Central memory CD8-positive, alpha-beta T cell (primary cell): ENCODE data around the gene DAND5.

Source experiments
- ATAC-seq: fragments of 150-1000 bp; cut with Tn5 transposase; replicated peaks from 2 replicates; pipeline ENCODE4 v1.10.0; 2022; ENCODE audit warnings: mild to moderate bottlenecking, moderate FRiP score, moderate number of reproducible peaks; ENCODE audit not compliant: poor library complexity, severe bottlenecking; ENCODE audit errors: extremely low read depth
- DNase-seq, 2 donors: peaks; one replicate each; pipeline ENCODE4 v3.0.0; 2021; ENCODE audit warnings: low spot score in 2 of 2
- H3K27ac Mint-ChIP-seq: one replicate; pipeline ENCODE4 v1.8.0; 2022; ENCODE audit warnings: low read depth, mild to moderate bottlenecking, moderate library complexity, mixed read lengths
- H3K27me3 Mint-ChIP-seq: one replicate; pipeline ENCODE4 v1.8.0; 2022; ENCODE audit warnings: mixed read lengths
- H3K36me3 Mint-ChIP-seq: one replicate; pipeline ENCODE4 v1.8.0; 2022; ENCODE audit warnings: mild to moderate bottlenecking, moderate library complexity, mixed read lengths; ENCODE audit not compliant: insufficient read depth
- H3K4me1 Mint-ChIP-seq: one replicate; pipeline ENCODE4 v1.8.0; 2022; ENCODE audit warnings: mixed read lengths
- H3K4me3 Mint-ChIP-seq: one replicate; pipeline ENCODE4 v1.8.0; 2022; ENCODE audit warnings: mild to moderate bottlenecking, moderate library complexity, mixed read lengths
- H3K9me3 Mint-ChIP-seq: one replicate; pipeline ENCODE4 v1.8.0; 2022; ENCODE audit warnings: mixed read lengths

DAND5 gene

GRCh38 chr19:12937927-12938778, 31.2 kb upstream of the DAND5 start, which contains the start of gene CALR:
CALR (plus strand) TSS chr19:12938609; CDS start chr19:12938680, 71 bp downstream.
- Mint-ChIP-seq H3K27ac (peak within 1 kb of the TSS; percentile 97), H3K4me1 (peaks cover 48% of the 10 kb centered on the region), H3K4me3 (peak within 1 kb of the TSS; percentile 98), H3K27me3 (no peaks in the 10 kb centered on the region), H3K9me3 (no peaks in the 10 kb centered on the region), H3K36me3 (peaks cover 57% of the 10 kb centered on the region)
- peak; percentile 94 for ATAC-seq
- peak; percentile 96 to 99 for DNase-seq

GRCh38 chr19:12938779-12939601, 30.4 kb upstream of the DAND5 start:
- DNase-seq (peak in 1 of 2 donors; percentile 40), ATAC-seq (peak; percentile 34)
- Mint-ChIP-seq H3K27ac (peak overlapping the region; percentile 97), H3K9me3 (no peaks in the 10 kb centered on the region), H3K36me3 (peaks cover 63% of the 10 kb centered on the region), H3K4me3 (peak overlapping the region; percentile 98), H3K27me3 (no peaks in the 10 kb centered on the region), H3K4me1 (peaks cover 49% of the 10 kb centered on the region)

GRCh38 chr19:12939975-12940423, 29.4 kb upstream of the DAND5 start:
- Mint-ChIP-seq H3K9me3 (no peaks in the 10 kb centered on the region), H3K27ac (peak overlapping the region; percentile 97), H3K36me3 (peaks cover 73% of the 10 kb centered on the region), H3K4me1 (peaks cover 57% of the 10 kb centered on the region), H3K4me3 (peak overlapping the region; percentile 98), H3K27me3 (no peaks in the 10 kb centered on the region)
- ATAC-seq (no peak), DNase-seq (no peak)

DNA sequence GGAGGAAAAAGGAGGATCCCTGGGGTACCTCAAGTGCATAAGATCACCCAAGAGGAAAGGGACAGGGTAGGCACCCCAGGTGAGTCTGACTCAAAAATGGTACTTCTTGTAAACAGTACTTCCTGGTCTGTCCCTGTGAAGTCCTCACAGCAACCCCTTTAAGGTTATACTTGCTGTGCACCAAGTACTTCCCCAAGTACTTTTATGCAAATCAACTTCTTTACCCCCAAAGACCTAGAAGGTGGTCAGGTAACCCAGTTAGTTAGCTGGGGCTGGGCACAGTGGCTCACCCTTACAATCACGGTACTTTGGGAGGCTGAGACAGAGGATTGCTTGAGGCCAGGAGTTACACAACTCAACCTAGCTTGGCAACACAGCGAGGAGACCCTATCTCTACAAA, 28.5 kb upstream of the DAND5 start:
- Mint-ChIP-seq H3K36me3 (peaks cover 82% of the 10 kb centered on the region), H3K27me3 (no peaks in the 10 kb centered on the region), H3K4me3 (peak overlapping the region; percentile 98), H3K27ac (no peak overlapping the region), H3K4me1 (peaks cover 66% of the 10 kb centered on the region), H3K9me3 (no peaks in the 10 kb centered on the region)
- DNase-seq (no peak), ATAC-seq (no peak)

DNA sequence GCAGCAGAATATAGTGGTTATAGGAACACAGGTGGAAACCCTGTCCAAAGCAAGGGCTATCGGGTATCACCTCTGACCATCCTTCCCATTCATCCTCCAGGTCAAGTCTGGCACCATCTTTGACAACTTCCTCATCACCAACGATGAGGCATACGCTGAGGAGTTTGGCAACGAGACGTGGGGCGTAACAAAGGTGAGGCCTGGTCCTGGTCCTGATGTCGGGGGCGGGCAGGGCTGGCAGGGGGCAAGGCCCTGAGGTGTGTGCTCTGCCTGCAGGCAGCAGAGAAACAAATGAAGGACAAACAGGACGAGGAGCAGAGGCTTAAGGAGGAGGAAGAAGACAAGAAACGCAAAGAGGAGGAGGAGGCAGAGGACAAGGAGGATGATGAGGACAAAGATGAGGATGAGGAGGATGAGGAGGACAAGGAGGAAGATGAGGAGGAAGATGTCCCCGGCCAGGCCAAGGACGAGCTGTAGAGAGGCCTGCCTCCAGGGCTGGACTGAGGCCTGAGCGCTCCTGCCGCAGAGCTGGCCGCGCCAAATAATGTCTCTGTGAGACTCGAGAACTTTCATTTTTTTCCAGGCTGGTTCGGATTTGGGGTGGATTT, 25.8 kb upstream of the DAND5 start:
- H3K27me3 Mint-ChIP-seq: no peaks in the 10 kb centered on the region
- H3K36me3 Mint-ChIP-seq: peaks cover 88% of the 10 kb centered on the region
- no peaks in the 10 kb centered on the region for H3K9me3 Mint-ChIP-seq
- peaks cover 51% of the 10 kb centered on the region for H3K4me1 Mint-ChIP-seq
- no peak for ATAC-seq
- no peak overlapping the region for H3K4me3 Mint-ChIP-seq
- peak overlapping the region; percentile 98 for H3K27ac Mint-ChIP-seq
- DNase-seq: no peak

DNA sequence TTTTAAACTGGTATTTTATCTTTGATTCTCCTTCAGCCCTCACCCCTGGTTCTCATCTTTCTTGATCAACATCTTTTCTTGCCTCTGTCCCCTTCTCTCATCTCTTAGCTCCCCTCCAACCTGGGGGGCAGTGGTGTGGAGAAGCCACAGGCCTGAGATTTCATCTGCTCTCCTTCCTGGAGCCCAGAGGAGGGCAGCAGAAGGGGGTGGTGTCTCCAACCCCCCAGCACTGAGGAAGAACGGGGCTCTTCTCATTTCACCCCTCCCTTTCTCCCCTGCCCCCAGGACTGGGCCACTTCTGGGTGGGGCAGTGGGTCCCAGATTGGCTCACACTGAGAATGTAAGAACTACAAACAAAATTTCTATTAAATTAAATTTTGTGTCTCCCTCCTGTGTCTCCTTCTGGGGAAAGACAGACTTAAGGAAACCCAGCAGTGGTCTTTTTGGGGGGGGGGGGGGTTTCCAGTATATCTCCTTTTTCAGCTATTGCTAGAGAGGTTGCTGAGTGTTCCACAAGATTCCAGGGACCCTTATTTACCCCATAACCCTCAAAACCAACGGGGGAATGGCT, 25.2 kb upstream of the DAND5 start:
- no peak for DNase-seq
- no peaks in the 10 kb centered on the region for H3K27me3 Mint-ChIP-seq
- H3K36me3 Mint-ChIP-seq: peaks cover 81% of the 10 kb centered on the region
- H3K4me3 Mint-ChIP-seq: no peak overlapping the region
- H3K4me1 Mint-ChIP-seq: peaks cover 44% of the 10 kb centered on the region
- ATAC-seq: no peak
- no peaks in the 10 kb centered on the region for H3K9me3 Mint-ChIP-seq
- peak overlapping the region; percentile 98 for H3K27ac Mint-ChIP-seq

DNA sequence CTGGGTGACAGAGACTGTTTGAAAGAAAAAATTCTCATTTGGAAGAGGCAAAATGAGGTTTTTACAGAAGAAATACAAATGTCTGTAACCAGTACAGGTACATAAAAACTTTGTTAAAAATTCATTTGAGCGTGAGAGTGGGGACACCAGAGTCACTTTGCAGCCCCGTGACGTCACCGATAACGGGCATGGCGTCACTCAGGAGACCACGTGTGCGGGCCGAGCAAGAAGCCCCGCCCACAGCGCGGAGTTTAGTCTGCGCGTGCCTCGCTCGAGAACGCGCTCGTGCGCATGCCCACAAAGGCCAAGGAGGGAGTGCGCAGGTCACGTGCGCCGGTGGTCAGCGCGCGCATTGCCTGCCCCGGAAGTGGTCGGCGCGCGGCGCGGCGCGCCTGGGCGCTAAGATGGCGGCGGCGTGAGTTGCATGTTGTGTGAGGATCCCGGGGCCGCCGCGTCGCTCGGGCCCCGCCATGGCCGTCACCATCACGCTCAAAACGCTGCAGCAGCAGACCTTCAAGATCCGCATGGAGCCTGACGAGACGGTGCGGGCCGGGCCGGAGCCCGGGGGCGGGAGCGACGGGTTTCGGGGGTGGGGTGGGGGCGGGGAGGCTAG, 23.8 kb upstream of the DAND5 start, which contains the start of gene RAD23A:
TSS of gene RAD23A (plus strand) at position 384 of the 613 bp plus-strand sequence. CDS start at position 471, 87 bp downstream.
- H3K4me3 Mint-ChIP-seq: peak within 1 kb of the TSS; percentile 97
- peak; percentile 80 for ATAC-seq
- peaks cover 37% of the 10 kb centered on the region for H3K4me1 Mint-ChIP-seq
- H3K27ac Mint-ChIP-seq: peak within 1 kb of the TSS; percentile 98
- no peaks in the 10 kb centered on the region for H3K9me3 Mint-ChIP-seq
- peaks cover 72% of the 10 kb centered on the region for H3K36me3 Mint-ChIP-seq
- DNase-seq: peak; percentile 98 to 99
- H3K27me3 Mint-ChIP-seq: no peaks in the 10 kb centered on the region

- H3K27me3 Mint-ChIP-seq: no peaks in the 10 kb centered on the region
- H3K4me1 Mint-ChIP-seq: peaks cover 33% of the 10 kb centered on the region
- peak overlapping the region; percentile 98 for H3K27ac Mint-ChIP-seq
- DNase-seq (no peak), ATAC-seq (peak; percentile 52)
- H3K36me3 Mint-ChIP-seq: peaks cover 70% of the 10 kb centered on the region
- H3K9me3 Mint-ChIP-seq: no peaks in the 10 kb centered on the region
- H3K4me3 Mint-ChIP-seq: peak overlapping the region; percentile 97
These were observed 23.2 kb upstream of the DAND5 start for GRCh38 chr19:12946092-12946721.

DNA sequence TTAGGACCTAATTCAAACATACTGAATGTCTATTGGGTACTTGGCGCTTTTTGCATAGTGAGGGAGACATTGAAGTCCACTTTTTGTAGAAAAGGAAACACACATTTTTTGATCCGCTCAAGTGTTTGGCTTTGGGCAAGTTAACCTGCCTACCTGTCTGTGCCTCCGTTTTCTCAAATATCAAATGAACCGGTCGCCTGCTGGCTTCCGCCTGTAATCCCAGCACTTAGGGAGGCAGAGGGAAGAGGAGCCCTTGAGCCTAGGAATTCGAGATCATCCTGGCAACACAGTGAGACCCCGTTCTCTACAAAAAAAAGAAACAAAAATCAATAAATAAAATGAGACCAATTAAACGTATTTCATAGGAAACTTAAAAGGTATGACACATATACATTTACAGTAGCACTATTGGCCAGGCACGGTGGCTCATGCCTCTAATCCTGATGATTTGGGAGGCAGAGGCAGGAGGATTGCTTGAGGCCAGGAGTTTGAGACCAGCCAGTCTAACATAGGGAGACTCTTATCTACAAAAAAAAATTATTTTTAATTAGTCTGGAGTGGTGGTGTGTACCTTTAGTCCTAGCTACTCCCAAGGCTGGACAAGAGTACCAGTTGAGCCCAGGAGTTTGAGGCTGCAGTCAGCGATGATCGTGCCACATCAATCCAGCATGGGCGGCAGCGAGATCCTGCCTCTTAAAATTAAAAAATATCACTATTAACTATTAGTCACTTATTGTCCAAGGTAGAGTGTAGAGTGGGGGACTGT, 22.5 kb upstream of the DAND5 start:
- Mint-ChIP-seq H3K4me1 (peaks cover 33% of the 10 kb centered on the region), H3K36me3 (peaks cover 70% of the 10 kb centered on the region), H3K27me3 (no peaks in the 10 kb centered on the region), H3K4me3 (peak overlapping the region; percentile 97), H3K27ac (peak overlapping the region; percentile 98), H3K9me3 (no peaks in the 10 kb centered on the region)
- ATAC-seq (no peak), DNase-seq (no peak)

GRCh38 chr19:12947702-12948611, 21.4 kb upstream of the DAND5 start:
- Mint-ChIP-seq H3K27ac (no peak overlapping the region), H3K9me3 (no peaks in the 10 kb centered on the region), H3K36me3 (peaks cover 68% of the 10 kb centered on the region), H3K4me1 (peaks cover 33% of the 10 kb centered on the region), H3K4me3 (no peak overlapping the region), H3K27me3 (no peaks in the 10 kb centered on the region)
- no peak for ATAC-seq
- no peak for DNase-seq
